GM12878 (cell line): Measurements from ENCODE around the gene BRD9. TPM values are rescaled to one million over a fixed set of nuclear protein-coding genes. Genes with fewer than 3 reads are reported as not detected.

Experiments
- ATAC-seq: fragments of 200-7000 bp; cut with Tn5 transposase; 3 replicates; pipeline ENCODE4 v1.9.1; 2020; ENCODE audit warnings: mild to moderate bottlenecking, moderate library complexity
- BruUV-seq: library from RNA; stranded (reverse); fragments of 400-500 nt; replicated peaks from 2 replicates; lab custom pipeline; 2021; lab: Mats Ljungman, UMichigan
- CTCF ChIA-PET: fragments of 300-600 bp; sonication (Branson Sonifier 250); formaldehyde crosslinking; extraction: SDS; loops from one replicate; lab custom pipeline; 2021; ENCODE audit warnings: inconsistent platforms; lab: Yijun Ruan, JAX
- POLR2A ChIA-PET: fragments of 350-600 bp; formaldehyde crosslinking; extraction: SDS; loops from one replicate; lab custom pipeline; 2021; ENCODE audit warnings: inconsistent platforms; lab: Charles Lee
- RAD21 ChIA-PET: fragments of 300-600 bp; sonication (Branson Sonifier 250); formaldehyde crosslinking; loops from one replicate; lab custom pipeline; 2023; ENCODE audit warnings: antibody characterized with exemption; ENCODE audit not compliant: unreplicated experiment; lab: Charles Lee
- SMC1A ChIA-PET: fragments of 300-600 bp; sonication (Branson Sonifier 250); formaldehyde crosslinking; loops from one replicate; lab custom pipeline; 2023; ENCODE audit not compliant: unreplicated experiment, uncharacterized antibody; lab: Charles Lee
- DNase-seq: peaks from one replicate; pipeline ENCODE4 v3.0.0-alpha.2; 2011; ENCODE audit warnings: low read depth, low spot score
- FAIRE-seq: peaks from 3 replicates; lab custom pipeline; 2011; peaks lifted over from hg19 to GRCh38; lab: Jason Lieb, UNC
- H2AFZ ChIP-seq: 2 replicates; pipeline ENCODE4 v1.6.0; 2011; ENCODE audit warnings: low read depth, low read length, control low read depth; ENCODE audit not compliant: control insufficient read depth
- H3K27ac ChIP-seq: 2 replicates; pipeline ENCODE4 v1.5.1; 2011; ENCODE audit warnings: control low read depth; ENCODE audit not compliant: control insufficient read depth, insufficient read depth
- H3K27me3 ChIP-seq, 2 experiments: replicated peaks in 1 of 2; 2 replicates each; pipeline versions ENCODE4 v1.6.0 to v1.6.1; 2011; ENCODE audit warnings: low read length in 1 of 2; ENCODE audit not compliant: control insufficient read depth in 2 of 2, insufficient read depth in 2 of 2
- H3K36me3 ChIP-seq, 2 experiments: 2 replicates each; pipeline ENCODE4 v1.5.1; 2011; ENCODE audit warnings: low read length in 1 of 2; ENCODE audit not compliant: control insufficient read depth in 2 of 2, insufficient read depth in 2 of 2
- H3K4me1 ChIP-seq: 2 replicates; pipeline ENCODE4 v1.6.1; 2011; ENCODE audit warnings: mild to moderate bottlenecking, low read length, moderate library complexity, mixed read lengths; ENCODE audit not compliant: control insufficient read depth, insufficient read depth
- H3K4me2 ChIP-seq: 2 replicates; pipeline ENCODE4 v1.6.0; 2011; ENCODE audit warnings: control low read depth; ENCODE audit not compliant: control insufficient read depth, insufficient read depth
- H3K4me3 ChIP-seq: fragments of 200-600 bp; sonication (generic); 2 replicates; pipeline ENCODE4 v1.5.1; 2016
- H3K79me2 ChIP-seq: 2 replicates; pipeline ENCODE4 v1.6.0; 2011; ENCODE audit warnings: low read length; ENCODE audit not compliant: control insufficient read depth, insufficient read depth
- H3K9ac ChIP-seq: 2 replicates; pipeline ENCODE4 v1.8.0; 2011; ENCODE audit warnings: low read length, control low read depth, mixed read lengths; ENCODE audit not compliant: control insufficient read depth, insufficient read depth
- H3K9me3 ChIP-seq: replicated peaks from 3 replicates; pipeline ENCODE4 v1.5.1; 2011; ENCODE audit warnings: mild to moderate bottlenecking, low read length; ENCODE audit not compliant: control insufficient read depth, insufficient read depth
- H4K20me1 ChIP-seq: 2 replicates; pipeline ENCODE4 v1.6.0; 2011; ENCODE audit not compliant: control insufficient read depth, insufficient read depth
- GATAD2B ChIP-seq: fragments of 450-650 bp; conservative IDR thresholded peaks from 2 replicates; pipeline ENCODE4 v1.6.1; 2017; ENCODE audit warnings: low read depth, mild to moderate bottlenecking, moderate library complexity
- HDAC6 ChIP-seq: fragments of 200-600 bp; sonication (generic); IDR thresholded peaks from one replicate; pipeline ENCODE4 v1.8.0; 2017; ENCODE audit warnings: antibody characterized with exemption; ENCODE audit not compliant: unreplicated experiment
- PML ChIP-seq: IDR thresholded peaks from 2 replicates; pipeline ENCODE4 v1.6.1; 2012; ENCODE audit warnings: low read length, inconsistent platforms
- POLR2A ChIP-seq: IDR thresholded peaks from 2 replicates; pipeline ENCODE4 v1.6.1; 2011; ENCODE audit warnings: low read depth, mild to moderate bottlenecking, low read length
- RAD21 ChIP-seq: IDR thresholded peaks from 2 replicates; pipeline ENCODE4 v1.6.1; 2011; ENCODE audit warnings: mild to moderate bottlenecking, low read depth, low read length, moderate library complexity; ENCODE audit not compliant: insufficient read depth
- RFX5 ChIP-seq: IDR thresholded peaks from 2 replicates; pipeline ENCODE4 v1.6.1; 2011; ENCODE audit warnings: low read depth, low read length, improper control_type of control experiment
- TCF3 ChIP-seq: IDR thresholded peaks from 2 replicates; pipeline ENCODE4 v1.6.1; 2012; ENCODE audit warnings: low read depth, mild to moderate bottlenecking, low read length, borderline replicate concordance; ENCODE audit not compliant: insufficient read depth
- WGBS: methylation state at CpG from one replicate; pipeline ENCODE4 v1.1.6; 2016; ENCODE audit warnings: low lambda C conversion rate; ENCODE audit not compliant: insufficient replicate concordance, insufficient coverage; ENCODE audit errors: missing lambda C conversion rate; 5-methylcytosine and 5-hydroxymethylcytosine counted together
- in situ Hi-C: fragments of 300-500 bp; cut with MboI; formaldehyde crosslinking; loops from 9 replicates; pipeline ENCODE4 v1.14.3; 2018; ENCODE audit warnings: mixed read lengths
- intact Hi-C: fragments of 100-400 bp; cut with micrococcal nuclease; formaldehyde crosslinking; loops from one replicate; pipeline ENCODE4 v1.14.2; 2022; ENCODE audit not compliant: unreplicated experiment
- polyA plus RNA-seq, 11 experiments: library from polyadenylated mRNA; depleted of rRNA in 4 of 11; unstranded in 6 of 11; stranded (reverse) in 5 of 11; fragments of >200 nt; fragmentation: Nextera tagmentation in 4 of 11; fragmentation: Illumina TruSeq in 1 of 11; extraction: Ambion mirVana in 4 of 11; extraction: Trizol in 1 of 11; gene quantifications; 1 replicate in 1 of 11; 2 replicates in 10 of 11; pipeline versions ENCODE4 v1.2.1 to v1.2.3, GENCODE V29; 2011 to 2016; ENCODE audit warnings: inconsistent platforms in 2 of 11, missing spikeins in 2 of 11, low read depth in 1 of 11
- total RNA-seq, 4 experiments: library from RNA; depleted of rRNA in 3 of 4; stranded (reverse); fragments of >200 nt in 3 of 4; fragmentation: Illumina TruSeq in 1 of 4; extraction: Trizol in 1 of 4; gene quantifications; 2 replicates each; pipeline versions ENCODE4 v1.2.1 to v1.2.3, GENCODE V29; 2013 to 2021
- TF ChIP-seq, protein P1 (sequence below): fragments of 150-350 bp; IDR thresholded peaks from 2 replicates; pipeline ENCODE4 v1.6.1; 2016; ENCODE audit warnings: low read depth, low read length
- TF ChIP-seq, protein P2 (sequence below): fragments of 450-650 bp; IDR thresholded peaks from 2 replicates; pipeline ENCODE4 v1.6.1; 2017; ENCODE audit warnings: antibody characterized with exemption, mild to moderate bottlenecking, moderate library complexity
- TF ChIP-seq, protein P3 (sequence below): fragments of 450-650 bp; IDR thresholded peaks from 2 replicates; pipeline ENCODE4 v1.6.1; 2018; ENCODE audit warnings: mild to moderate bottlenecking, low read depth, moderate library complexity; ENCODE audit not compliant: partially characterized antibody
- TF ChIP-seq, protein P4 (sequence below): fragments of 450-650 bp; IDR thresholded peaks from 2 replicates; pipeline ENCODE4 v1.6.1; 2017; ENCODE audit warnings: low read depth, mild to moderate bottlenecking, moderate library complexity

BRD9 gene
- total and polyA plus RNA-seq, 10 of the 15 experiments (the other 5 are each of a cell fraction or from before 2014, with no cell fraction given), result 2.0 to 48.6 (median 32.4) TPM

DNA sequence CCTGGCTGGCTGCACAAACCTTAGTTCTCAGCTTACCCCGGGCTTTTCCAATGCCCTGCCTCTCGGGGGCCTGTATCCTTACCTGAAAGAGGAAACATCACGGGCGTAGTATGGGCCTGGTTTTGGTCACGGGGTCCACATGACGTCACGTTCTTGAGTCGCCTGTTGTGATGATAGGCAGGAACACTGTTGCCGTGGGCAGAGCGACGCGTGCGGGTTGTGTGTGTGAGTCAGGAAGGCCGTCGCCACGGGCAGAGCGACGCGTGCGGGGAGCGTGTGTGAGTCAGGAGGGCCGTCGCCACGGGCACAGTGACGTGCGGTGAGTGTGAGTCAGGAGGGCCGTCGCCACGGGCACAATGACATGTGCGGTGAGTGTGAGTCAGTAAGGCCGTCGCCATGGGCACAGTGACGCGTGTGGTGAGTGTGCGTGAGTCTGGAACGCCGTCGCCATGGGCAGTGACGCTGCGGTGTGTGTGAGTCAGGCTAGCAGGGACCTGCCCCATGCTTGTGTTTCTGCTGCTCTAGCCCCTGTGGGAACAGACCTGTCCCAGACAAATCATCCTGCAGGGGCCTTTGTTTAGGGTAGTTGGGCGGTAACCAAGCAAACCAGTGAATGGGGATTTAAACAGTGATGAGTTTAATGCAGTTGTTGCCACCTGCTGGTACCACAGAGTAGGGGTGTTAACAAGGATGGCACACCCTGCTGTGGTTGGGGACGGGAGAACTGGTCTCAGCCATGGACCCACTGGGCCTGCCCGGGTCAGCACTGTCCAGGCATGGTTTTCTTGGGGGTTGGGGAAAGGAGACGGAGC, 19.9 kb upstream of the BRD9 start:
- RAD21 ChIA-PET, result no interaction called here
- H3K27me3 ChIP-seq, result no peaks in the 10 kb centered on the region
- DNase-seq, result no peak
- no peak overlapping the region for H3K9ac ChIP-seq
- no peak for ATAC-seq
- no peak for FAIRE-seq
- no peaks in the 10 kb centered on the region for H3K4me1 ChIP-seq
- in situ Hi-C loops (loop anchor here (10.0 kb wide), 1 partner anchor 732 kb away; no protein-coding TSS in a partner anchor), intact Hi-C loops (no loop called here)
- SMC1A ChIA-PET, result no interaction called here
- no peak overlapping the region for H3K27ac ChIP-seq
- H3K9me3 ChIP-seq, result no peaks in the 10 kb centered on the region
- H3K4me2 ChIP-seq, result no peak overlapping the region
- H2AFZ ChIP-seq, result no peak overlapping the region
- CTCF ChIA-PET, result no interaction called here
- WGBS, result 91% methylated on average over 32 of the region's 44 CpGs
- BruUV-seq, result no TSS peak
- no peaks in the 10 kb centered on the region for H4K20me1 ChIP-seq
- POLR2A ChIA-PET, result no interaction called here
- no peaks in the 10 kb centered on the region for H3K79me2 ChIP-seq
- peaks cover 5 to 24% of the 10 kb centered on the region in 2 experiments; a peak in 3 of 4 replicates for H3K36me3 ChIP-seq
- H3K4me3 ChIP-seq, result no peak overlapping the region
- TF ChIP-seq PML (peak; percentile 31; the same call in 1 of the 2 replicates), RAD21 (0 out of 2 replicates have a peak, but pooled peaks have one; percentile 1), GATAD2B (no peak), HDAC6 (no peak), RFX5 (no peak), POLR2A (peak; percentile 60), TCF3 (peak; percentile 91)
- TF ChIP-seq, protein P1, sequence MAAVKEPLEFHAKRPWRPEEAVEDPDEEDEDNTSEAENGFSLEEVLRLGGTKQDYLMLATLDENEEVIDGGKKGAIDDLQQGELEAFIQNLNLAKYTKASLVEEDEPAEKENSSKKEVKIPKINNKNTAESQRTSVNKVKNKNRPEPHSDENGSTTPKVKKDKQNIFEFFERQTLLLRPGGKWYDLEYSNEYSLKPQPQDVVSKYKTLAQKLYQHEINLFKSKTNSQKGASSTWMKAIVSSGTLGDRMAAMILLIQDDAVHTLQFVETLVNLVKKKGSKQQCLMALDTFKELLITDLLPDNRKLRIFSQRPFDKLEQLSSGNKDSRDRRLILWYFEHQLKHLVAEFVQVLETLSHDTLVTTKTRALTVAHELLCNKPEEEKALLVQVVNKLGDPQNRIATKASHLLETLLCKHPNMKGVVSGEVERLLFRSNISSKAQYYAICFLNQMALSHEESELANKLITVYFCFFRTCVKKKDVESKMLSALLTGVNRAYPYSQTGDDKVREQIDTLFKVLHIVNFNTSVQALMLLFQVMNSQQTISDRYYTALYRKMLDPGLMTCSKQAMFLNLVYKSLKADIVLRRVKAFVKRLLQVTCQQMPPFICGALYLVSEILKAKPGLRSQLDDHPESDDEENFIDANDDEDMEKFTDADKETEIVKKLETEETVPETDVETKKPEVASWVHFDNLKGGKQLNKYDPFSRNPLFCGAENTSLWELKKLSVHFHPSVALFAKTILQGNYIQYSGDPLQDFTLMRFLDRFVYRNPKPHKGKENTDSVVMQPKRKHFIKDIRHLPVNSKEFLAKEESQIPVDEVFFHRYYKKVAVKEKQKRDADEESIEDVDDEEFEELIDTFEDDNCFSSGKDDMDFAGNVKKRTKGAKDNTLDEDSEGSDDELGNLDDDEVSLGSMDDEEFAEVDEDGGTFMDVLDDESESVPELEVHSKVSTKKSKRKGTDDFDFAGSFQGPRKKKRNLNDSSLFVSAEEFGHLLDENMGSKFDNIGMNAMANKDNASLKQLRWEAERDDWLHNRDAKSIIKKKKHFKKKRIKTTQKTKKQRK, result no peak
- TF ChIP-seq, protein P2, sequence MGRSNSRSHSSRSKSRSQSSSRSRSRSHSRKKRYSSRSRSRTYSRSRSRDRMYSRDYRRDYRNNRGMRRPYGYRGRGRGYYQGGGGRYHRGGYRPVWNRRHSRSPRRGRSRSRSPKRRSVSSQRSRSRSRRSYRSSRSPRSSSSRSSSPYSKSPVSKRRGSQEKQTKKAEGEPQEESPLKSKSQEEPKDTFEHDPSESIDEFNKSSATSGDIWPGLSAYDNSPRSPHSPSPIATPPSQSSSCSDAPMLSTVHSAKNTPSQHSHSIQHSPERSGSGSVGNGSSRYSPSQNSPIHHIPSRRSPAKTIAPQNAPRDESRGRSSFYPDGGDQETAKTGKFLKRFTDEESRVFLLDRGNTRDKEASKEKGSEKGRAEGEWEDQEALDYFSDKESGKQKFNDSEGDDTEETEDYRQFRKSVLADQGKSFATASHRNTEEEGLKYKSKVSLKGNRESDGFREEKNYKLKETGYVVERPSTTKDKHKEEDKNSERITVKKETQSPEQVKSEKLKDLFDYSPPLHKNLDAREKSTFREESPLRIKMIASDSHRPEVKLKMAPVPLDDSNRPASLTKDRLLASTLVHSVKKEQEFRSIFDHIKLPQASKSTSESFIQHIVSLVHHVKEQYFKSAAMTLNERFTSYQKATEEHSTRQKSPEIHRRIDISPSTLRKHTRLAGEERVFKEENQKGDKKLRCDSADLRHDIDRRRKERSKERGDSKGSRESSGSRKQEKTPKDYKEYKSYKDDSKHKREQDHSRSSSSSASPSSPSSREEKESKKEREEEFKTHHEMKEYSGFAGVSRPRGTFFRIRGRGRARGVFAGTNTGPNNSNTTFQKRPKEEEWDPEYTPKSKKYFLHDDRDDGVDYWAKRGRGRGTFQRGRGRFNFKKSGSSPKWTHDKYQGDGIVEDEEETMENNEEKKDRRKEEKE, result no peak
- TF ChIP-seq, protein P3, sequence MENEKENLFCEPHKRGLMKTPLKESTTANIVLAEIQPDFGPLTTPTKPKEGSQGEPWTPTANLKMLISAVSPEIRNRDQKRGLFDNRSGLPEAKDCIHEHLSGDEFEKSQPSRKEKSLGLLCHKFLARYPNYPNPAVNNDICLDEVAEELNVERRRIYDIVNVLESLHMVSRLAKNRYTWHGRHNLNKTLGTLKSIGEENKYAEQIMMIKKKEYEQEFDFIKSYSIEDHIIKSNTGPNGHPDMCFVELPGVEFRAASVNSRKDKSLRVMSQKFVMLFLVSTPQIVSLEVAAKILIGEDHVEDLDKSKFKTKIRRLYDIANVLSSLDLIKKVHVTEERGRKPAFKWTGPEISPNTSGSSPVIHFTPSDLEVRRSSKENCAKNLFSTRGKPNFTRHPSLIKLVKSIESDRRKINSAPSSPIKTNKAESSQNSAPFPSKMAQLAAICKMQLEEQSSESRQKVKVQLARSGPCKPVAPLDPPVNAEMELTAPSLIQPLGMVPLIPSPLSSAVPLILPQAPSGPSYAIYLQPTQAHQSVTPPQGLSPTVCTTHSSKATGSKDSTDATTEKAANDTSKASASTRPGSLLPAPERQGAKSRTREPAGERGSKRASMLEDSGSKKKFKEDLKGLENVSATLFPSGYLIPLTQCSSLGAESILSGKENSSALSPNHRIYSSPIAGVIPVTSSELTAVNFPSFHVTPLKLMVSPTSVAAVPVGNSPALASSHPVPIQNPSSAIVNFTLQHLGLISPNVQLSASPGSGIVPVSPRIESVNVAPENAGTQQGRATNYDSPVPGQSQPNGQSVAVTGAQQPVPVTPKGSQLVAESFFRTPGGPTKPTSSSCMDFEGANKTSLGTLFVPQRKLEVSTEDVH, result no peak
- TF ChIP-seq, protein P4, sequence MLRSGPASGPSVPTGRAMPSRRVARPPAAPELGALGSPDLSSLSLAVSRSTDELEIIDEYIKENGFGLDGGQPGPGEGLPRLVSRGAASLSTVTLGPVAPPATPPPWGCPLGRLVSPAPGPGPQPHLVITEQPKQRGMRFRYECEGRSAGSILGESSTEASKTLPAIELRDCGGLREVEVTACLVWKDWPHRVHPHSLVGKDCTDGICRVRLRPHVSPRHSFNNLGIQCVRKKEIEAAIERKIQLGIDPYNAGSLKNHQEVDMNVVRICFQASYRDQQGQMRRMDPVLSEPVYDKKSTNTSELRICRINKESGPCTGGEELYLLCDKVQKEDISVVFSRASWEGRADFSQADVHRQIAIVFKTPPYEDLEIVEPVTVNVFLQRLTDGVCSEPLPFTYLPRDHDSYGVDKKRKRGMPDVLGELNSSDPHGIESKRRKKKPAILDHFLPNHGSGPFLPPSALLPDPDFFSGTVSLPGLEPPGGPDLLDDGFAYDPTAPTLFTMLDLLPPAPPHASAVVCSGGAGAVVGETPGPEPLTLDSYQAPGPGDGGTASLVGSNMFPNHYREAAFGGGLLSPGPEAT, result no peak
